CD4-positive, alpha-beta T cell (primary cell): Measurements from ENCODE around the gene CLSTN1. TPM values are rescaled to one million over a fixed set of nuclear protein-coding genes. Genes with fewer than 3 reads are reported as not detected.
A peak's percentile ranks its signal among the peaks of the same experiment; 100 is the strongest.
"Not testable (repeated sequence)": the region's sequence is repeated elsewhere in the genome, so short reads cannot be mapped to it uniquely, and the experiment has no call there.

Experiments
- ATAC-seq: fragments of 200-7000 bp; cut with Tn5 transposase; one replicate; pipeline ENCODE4 v1.10.0; 2022; ENCODE audit warnings: mild to moderate bottlenecking; ENCODE audit not compliant: poor library complexity
- CTCF ChIA-PET: fragments of 350-600 bp; sonication (Branson Sonifier 250); formaldehyde crosslinking; loops from one replicate; lab custom pipeline; 2021; ENCODE audit warnings: antibody characterized with exemption, inconsistent platforms; lab: Charles Lee
- POLR2A ChIA-PET: fragments of 350-600 bp; sonication (Branson Sonifier 250); formaldehyde crosslinking; loops from one replicate; lab custom pipeline; 2021; ENCODE audit warnings: antibody characterized with exemption, inconsistent platforms; lab: Charles Lee
- DNase-seq, 14 experiments: peaks; one replicate each; pipeline ENCODE4 v3.0.0-alpha.2; 2013 to 2020; ENCODE audit warnings: mixed read lengths in 2 of 14
- H3K27ac ChIP-seq, 2 donors: one replicate each; pipeline versions ENCODE4 v1.5.1 to v1.7.0; 2013; ENCODE audit warnings: low read length in 2 of 2, low read depth in 1 of 2, mild to moderate bottlenecking in 1 of 2
- H3K27me3 ChIP-seq, 2 experiments: 1 replicate in 1 of 2; 2 replicates in 1 of 2; pipeline versions ENCODE4 v1.6.1 to v1.7.0; 2013; ENCODE audit warnings: low read length in 2 of 2, control low read depth in 1 of 2, mild to moderate bottlenecking in 1 of 2, moderate library complexity in 1 of 2; ENCODE audit not compliant: insufficient read depth in 2 of 2, control insufficient read depth in 1 of 2
- H3K36me3 ChIP-seq: one replicate; pipeline ENCODE4 v1.6.1; 2013; ENCODE audit warnings: low read length, control low read depth; ENCODE audit not compliant: insufficient read depth
- H3K4me1 ChIP-seq: one replicate; pipeline ENCODE4 v1.6.1; 2013; ENCODE audit warnings: low read length, control low read depth; ENCODE audit not compliant: insufficient read depth
- H3K4me3 ChIP-seq: one replicate; pipeline ENCODE4 v1.5.1; 2013; ENCODE audit warnings: mild to moderate bottlenecking, low read length, moderate library complexity
- H3K9me3 ChIP-seq, 2 experiments: 1 replicate in 1 of 2; 2 replicates in 1 of 2; pipeline versions ENCODE4 v1.6.1 to v1.7.0; 2013; ENCODE audit warnings: low read length in 2 of 2, mild to moderate bottlenecking in 2 of 2, control low read depth in 1 of 2, moderate library complexity in 1 of 2; ENCODE audit not compliant: control insufficient read depth in 1 of 2, insufficient read depth in 1 of 2
- H3K27ac Mint-ChIP-seq: one replicate; pipeline ENCODE4 v1.8.0; 2020; ENCODE audit warnings: mixed read lengths
- H3K27me3 Mint-ChIP-seq: one replicate; pipeline ENCODE4 v1.8.0; 2021; ENCODE audit warnings: mixed read lengths
- H3K36me3 Mint-ChIP-seq: one replicate; pipeline ENCODE4 v1.8.0; 2021; ENCODE audit warnings: low read depth, mixed read lengths
- H3K4me1 Mint-ChIP-seq: one replicate; pipeline ENCODE4 v1.8.0; 2021; ENCODE audit warnings: low read depth, mixed read lengths
- H3K4me3 Mint-ChIP-seq: one replicate; pipeline ENCODE4 v1.8.0; 2020; ENCODE audit warnings: mild to moderate bottlenecking, mixed read lengths
- H3K9me3 Mint-ChIP-seq: one replicate; pipeline ENCODE4 v1.8.0; 2020; ENCODE audit warnings: mixed read lengths
- intact Hi-C, 2 experiments: fragments of 100-400 bp; cut with DNase I in 1 of 2; cut with micrococcal nuclease in 1 of 2; formaldehyde crosslinking; loops; one replicate each; pipeline versions ENCODE4 v1.15.1 to v1.9.0; 2023 to 2025; cut with DNase I, micrococcal nuclease
- total RNA-seq, 174 experiments: library from RNA in 2 of 174; stranded (reverse) in 2 of 174; gene quantifications; one replicate each; pipeline ENCODE4 v1.2.3 and lab custom pipeline; 2021 to 2026
- TF ChIP-seq, protein P1 (sequence below): fragments of 200-600 bp; IDR thresholded peaks from one replicate; pipeline ENCODE4 v1.8.0; 2022; ENCODE audit warnings: antibody characterized with exemption, mild to moderate bottlenecking

The CLSTN1 gene
- total RNA-seq, 2 experiments from 2014 or later: 66.8 to 68.1 TPM

DNA sequence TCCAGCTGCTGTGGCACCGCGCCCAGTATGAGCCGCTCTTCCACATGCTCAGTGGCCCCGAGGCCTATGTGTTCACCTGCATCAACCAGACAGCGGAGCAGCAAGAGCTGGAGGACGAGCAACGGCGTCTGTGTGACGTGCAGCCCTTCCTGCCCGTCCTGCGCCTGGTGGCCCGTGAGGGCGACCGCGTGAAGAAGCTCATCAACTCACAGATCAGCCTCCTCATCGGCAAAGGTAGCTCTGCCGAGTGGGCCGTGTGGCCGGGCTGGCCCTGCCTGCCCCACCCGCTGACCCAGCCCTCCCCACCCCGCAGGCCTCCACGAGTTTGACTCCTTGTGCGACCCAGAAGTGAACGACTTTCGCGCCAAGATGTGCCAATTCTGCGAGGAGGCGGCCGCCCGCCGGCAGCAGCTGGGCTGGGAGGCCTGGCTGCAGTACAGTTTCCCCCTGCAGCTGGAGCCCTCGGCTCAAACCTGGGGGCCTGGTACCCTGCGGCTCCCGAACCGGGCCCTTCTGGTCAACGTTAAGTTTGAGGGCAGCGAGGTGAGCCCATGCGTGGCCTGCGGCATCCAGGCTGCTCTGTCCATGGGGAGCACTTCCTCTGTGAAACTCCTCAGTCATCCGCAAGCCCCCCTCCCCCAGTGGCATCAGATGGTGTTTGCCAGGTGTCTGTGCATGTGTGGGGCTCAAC lies 108.1 kb downstream of the CLSTN1 start:
- Histone ChIP-seq H3K27ac (peak overlapping the region; percentile 63 to 89), H3K9me3 (no peaks in the 10 kb centered on the region), H3K4me3 (peak overlapping the region; percentile 91), H3K36me3 (peaks cover 87% of the 10 kb centered on the region), H3K27me3 (no peaks in the 10 kb centered on the region), H3K4me1 (peaks cover 94% of the 10 kb centered on the region)
- ATAC-seq (peak; percentile 21), DNase-seq (peak in 13 of 14 experiments; percentile 48 to 84 (median 64))
- Mint-ChIP-seq H3K27ac (peak overlapping the region; percentile 96), H3K4me1 (peaks cover 52% of the 10 kb centered on the region), H3K36me3 (peaks cover 79% of the 10 kb centered on the region), H3K27me3 (no peaks in the 10 kb centered on the region), H3K4me3 (peak overlapping the region; percentile 88), H3K9me3 (no peaks in the 10 kb centered on the region)
- TF ChIP-seq, protein P1, sequence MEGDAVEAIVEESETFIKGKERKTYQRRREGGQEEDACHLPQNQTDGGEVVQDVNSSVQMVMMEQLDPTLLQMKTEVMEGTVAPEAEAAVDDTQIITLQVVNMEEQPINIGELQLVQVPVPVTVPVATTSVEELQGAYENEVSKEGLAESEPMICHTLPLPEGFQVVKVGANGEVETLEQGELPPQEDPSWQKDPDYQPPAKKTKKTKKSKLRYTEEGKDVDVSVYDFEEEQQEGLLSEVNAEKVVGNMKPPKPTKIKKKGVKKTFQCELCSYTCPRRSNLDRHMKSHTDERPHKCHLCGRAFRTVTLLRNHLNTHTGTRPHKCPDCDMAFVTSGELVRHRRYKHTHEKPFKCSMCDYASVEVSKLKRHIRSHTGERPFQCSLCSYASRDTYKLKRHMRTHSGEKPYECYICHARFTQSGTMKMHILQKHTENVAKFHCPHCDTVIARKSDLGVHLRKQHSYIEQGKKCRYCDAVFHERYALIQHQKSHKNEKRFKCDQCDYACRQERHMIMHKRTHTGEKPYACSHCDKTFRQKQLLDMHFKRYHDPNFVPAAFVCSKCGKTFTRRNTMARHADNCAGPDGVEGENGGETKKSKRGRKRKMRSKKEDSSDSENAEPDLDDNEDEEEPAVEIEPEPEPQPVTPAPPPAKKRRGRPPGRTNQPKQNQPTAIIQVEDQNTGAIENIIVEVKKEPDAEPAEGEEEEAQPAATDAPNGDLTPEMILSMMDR: no peak
- POLR2A ChIA-PET: interaction anchor here (0.6 to 11.0 kb wide), 10 partner anchors 12 to 87 kb away, joined by 3 to 228 read pairs (median 16); partner anchors contain the start of gene PIK3CD
- intact Hi-C loops: loop anchor here (2.0 to 5.0 kb wide), 4 partner anchors 27 to 89 kb away; partner anchors contain the start of gene PIK3CD (in 1 of the 2)
- CTCF ChIA-PET: interaction anchor here (1.2 to 4.1 kb wide), 5 partner anchors 10 to 100 kb away, joined by 3 to 51 read pairs (median 5); partner anchors contain the start of gene PIK3CD

DNA sequence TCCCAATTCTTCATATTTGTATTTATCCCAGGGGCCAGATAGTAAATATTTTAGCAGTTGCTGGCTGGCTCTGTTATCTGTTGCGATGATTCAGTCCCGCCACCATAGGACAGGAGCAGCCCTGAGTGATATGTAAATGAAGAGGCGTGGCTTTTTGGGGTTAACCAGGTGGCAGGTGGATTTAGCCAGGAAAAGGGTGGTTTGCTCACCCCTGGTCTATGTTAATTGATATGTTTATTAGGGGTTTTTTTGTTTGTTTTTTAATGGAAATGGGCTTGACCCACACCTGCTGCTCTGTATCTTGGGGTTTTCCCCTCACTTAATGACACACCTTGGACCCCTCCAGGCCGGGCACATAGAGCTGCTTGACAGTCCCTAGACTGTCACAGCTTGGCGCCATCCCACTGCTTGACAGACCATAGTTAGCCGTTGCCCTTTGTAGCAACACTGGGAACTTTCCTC lies 109.5 kb downstream of the CLSTN1 start:
- ChIA-PET CTCF (interaction anchor here (0.6 to 4.1 kb wide), 9 partner anchors 11 to 87 kb away, joined by 3 to 51 read pairs (median 4); no protein-coding TSS in a partner anchor), POLR2A (interaction anchor here (0.7 to 11.0 kb wide), 6 partner anchors 10 to 86 kb away, joined by 3 to 228 read pairs (median 84); partner anchors contain the start of gene PIK3CD)
- Mint-ChIP-seq H3K27me3 (no peaks in the 10 kb centered on the region), H3K4me1 (peaks cover 51% of the 10 kb centered on the region), H3K4me3 (peak overlapping the region; percentile 85), H3K9me3 (no peaks in the 10 kb centered on the region), H3K27ac (peak overlapping the region; percentile 96), H3K36me3 (peaks cover 75% of the 10 kb centered on the region)
- no peaks in the 10 kb centered on the region for H3K9me3 ChIP-seq
- intact Hi-C loops: no loop called here
- H3K27me3 ChIP-seq: no peaks in the 10 kb centered on the region
- TF ChIP-seq, protein P1: no peak
- peaks cover 85% of the 10 kb centered on the region for H3K36me3 ChIP-seq
- H3K27ac ChIP-seq: peak overlapping the region; percentile 63 to 89
- peak in 6 of 14 experiments; percentile 33 to 81 (median 70) for DNase-seq
- peak; percentile 21 for ATAC-seq
- H3K4me3 ChIP-seq: no peak overlapping the region
- peaks cover 90% of the 10 kb centered on the region for H3K4me1 ChIP-seq

DNA sequence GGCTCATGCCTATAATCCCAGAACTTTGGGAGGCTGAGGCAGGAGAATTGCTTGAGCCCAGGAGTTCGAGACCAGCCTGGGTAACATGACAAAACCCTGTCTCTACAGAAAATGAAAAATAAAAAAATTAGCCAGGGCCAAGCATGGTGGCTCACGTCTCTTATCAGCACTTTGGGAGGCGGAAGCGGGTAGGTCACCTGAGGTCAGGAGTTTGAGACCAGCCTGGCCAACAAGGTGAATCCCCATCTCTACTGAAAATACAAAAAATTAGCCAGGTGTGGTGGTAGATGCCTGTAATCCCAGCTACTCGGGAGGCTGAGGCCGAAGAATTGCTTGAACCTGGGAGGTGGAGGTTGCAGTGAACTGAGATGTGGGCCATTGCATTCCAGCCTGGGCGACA lies 111.0 kb downstream of the CLSTN1 start:
- Histone ChIP-seq H3K36me3 (peaks cover 73% of the 10 kb centered on the region), H3K4me1 (peaks cover 83% of the 10 kb centered on the region)
- ATAC-seq, H3K9me3 Mint-ChIP-seq, intact Hi-C loops, H3K9me3 ChIP-seq, H3K4me3 Mint-ChIP-seq, DNase-seq, H3K27me3 Mint-ChIP-seq, H3K27me3 ChIP-seq, H3K4me3 ChIP-seq, H3K27ac ChIP-seq: not testable (repeated sequence)
- ChIA-PET CTCF (interaction anchor here (1.3 to 2.0 kb wide), 3 partner anchors 10 to 86 kb away, joined by 4 to 10 read pairs (median 9); no protein-coding TSS in a partner anchor), POLR2A (interaction anchor here (0.7 to 6.0 kb wide), 5 partner anchors 8 to 84 kb away, joined by 3 to 157 read pairs (median 3); no protein-coding TSS in a partner anchor)
- H3K4me1 Mint-ChIP-seq: peaks cover 47% of the 10 kb centered on the region
- H3K27ac Mint-ChIP-seq: peak overlapping the region; percentile 96
- peaks cover 74% of the 10 kb centered on the region for H3K36me3 Mint-ChIP-seq
